Pancreas (tissue), 10 donors: Measurements from ENCODE around the gene OR2V1. TPM values are rescaled to one million over a fixed set of nuclear protein-coding genes. Genes with fewer than 3 reads are reported as not detected.
"Not testable (repeated sequence)": the region's sequence is repeated elsewhere in the genome, so short reads cannot be mapped to it uniquely, and the experiment has no call there.

Experiments used
- ATAC-seq, 4 donors: fragments of 200-7000 bp; cut with Tn5 transposase; one replicate each; pipeline versions ENCODE4 v1.8.0 to v1.9.1; 2020; ENCODE audit warnings: mild to moderate bottlenecking in 4 of 4, moderate library complexity in 4 of 4
- DNase-seq, 6 donors: peaks; one replicate each; pipeline ENCODE4 v3.0.0-alpha.2; 2020
- FAIRE-seq: peaks from 2 replicates; lab custom pipeline; 2012; peaks lifted over from hg19 to GRCh38; lab: Jason Lieb, UNC
- H3K27ac ChIP-seq, 4 donors: fragments of 200-600 bp; sonication (generic); 1 replicate in 3 of 4; 2 replicates in 1 of 4; pipeline versions ENCODE4 v1.5.0 to v1.8.0; 2020
- H3K27me3 ChIP-seq, 4 donors: fragments of 200-600 bp; one replicate each; pipeline ENCODE4 v1.8.0; 2021
- H3K36me3 ChIP-seq, 3 donors: fragments of 200-600 bp; sonication (generic) in 1 of 3; one replicate each; pipeline versions ENCODE4 v1.5.0 to v1.8.0; 2020 to 2021
- H3K4me1 ChIP-seq, 3 donors: fragments of 200-600 bp; one replicate each; pipeline ENCODE4 v1.8.0; 2021
- H3K4me3 ChIP-seq, 4 donors: fragments of 200-600 bp; sonication (generic) in 2 of 4; one replicate each; pipeline versions ENCODE4 v1.5.0 to v1.8.0; 2020 to 2021
- H3K9me3 ChIP-seq, 4 donors: fragments of 200-600 bp; one replicate each; pipeline ENCODE4 v1.8.0; 2021
- CTCF ChIP-seq, 4 donors: fragments of 200-600 bp; sonication (generic) in 3 of 4; IDR thresholded peaks; one replicate each; pipeline versions ENCODE4 v1.5.0 to v1.8.0; 2021; ENCODE audit warnings: antibody characterized with exemption in 4 of 4
- WGBS, 2 donors: extraction: QIAGEN DNeasy Blood & Tissue Kit; methylation state at CpG; one replicate each; pipeline ENCODE4 v1.1.7; 2013; 5-methylcytosine and 5-hydroxymethylcytosine counted together
- intact Hi-C, 3 donors: fragments of 100-400 bp; cut with DNase I; formaldehyde crosslinking; loops; one replicate each; pipeline versions ENCODE4 v1.11.1 to v1.14.2; 2022
- polyA plus RNA-seq, 2 donors: library from polyadenylated mRNA; stranded (reverse); fragments of 200-250 nt; gene quantifications; one replicate each; pipeline ENCODE4 v1.2.3, GENCODE V29; 2013
- total RNA-seq, 6 donors: library from RNA; stranded (reverse); fragmentation: NEBNext Ultra II Directional in 4 of 6; extraction: Animal tissue kit (Norgen Biotek cat#: 25700) in 4 of 6; gene quantifications; one replicate each; pipeline versions ENCODE4 v1.2.1 to v1.2.4, GENCODE V29; 2021 to 2023
- donor health status: healthy with polysubstance abuse.
- donor health status: DM: no; HTN: no; CAD: no; lungs with moderate emphysema.
- donor health status: DM: no; HTN: no; CAD: no.
- donor health status: control.
- donor health status: control.
- donor health status: Bipolar disorder and iron deficiency.
- donor health status: DM: yes; HTN: yes; CAD: no.
- donor health status: DM: no; HTN: no; CAD: no.
- donor health status: DM: no; HTN: no; CAD: no.
- donor health status: DM: yes; HTN: yes; CAD: no.

Gene OR2V1
- total RNA-seq, result not detected
- polyA plus RNA-seq, result not detected

- 61 to 67% methylated on average over 14 of the region's 14 CpGs for WGBS, 2 donors
- H3K4me3 ChIP-seq, result no peak within 1 kb of the TSS
- intact Hi-C loops, result no loop called here
- ATAC-seq (no peak), FAIRE-seq (no peak), DNase-seq (no peak)
- H3K4me1 ChIP-seq, result no peaks in the 10 kb centered on the region
- no peaks in the 10 kb centered on the region for H3K9me3 ChIP-seq
- TF ChIP-seq CTCF (IDR thresholded peaks at IDR 0.05), result no peak
- no peak within 1 kb of the TSS for H3K27ac ChIP-seq
- no peaks in the 10 kb centered on the region for H3K36me3 ChIP-seq
- H3K27me3 ChIP-seq, result no peaks in the 10 kb centered on the region
Observed at GRCh38 chr5:181130832-181131496, at the start of gene OR2V1. Gene OR2V1 (minus strand): TSS chr5:181131169. CDS start chr5:181125304, 5,865 bp downstream.

DNA sequence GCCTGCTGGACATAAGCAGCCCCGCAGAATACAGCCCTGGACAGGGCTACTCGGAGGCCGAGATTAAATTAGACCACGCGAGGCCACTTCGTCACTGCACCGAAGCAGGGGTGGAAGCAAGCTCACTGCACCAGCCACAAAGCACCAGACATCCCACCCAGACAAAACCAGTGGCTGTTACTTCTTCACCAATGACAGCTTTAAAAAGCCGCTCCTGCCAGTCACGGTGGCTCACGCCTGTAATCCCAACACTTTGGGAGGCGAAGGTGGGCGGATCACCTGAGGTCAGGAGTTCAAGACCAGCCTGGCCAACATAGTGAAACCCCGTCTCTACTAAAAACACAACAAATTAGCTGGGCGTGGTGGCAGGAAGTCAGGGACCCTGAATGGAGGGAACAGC, 46.6 kb upstream of the OR2V1 start:
- H3K27me3 ChIP-seq, result peaks cover 0 to 18% (median 2%) of the 10 kb centered on the region in 4 donors
- H3K4me3 ChIP-seq, intact Hi-C loops, H3K27ac ChIP-seq, H3K4me1 ChIP-seq, H3K9me3 ChIP-seq, ATAC-seq, H3K36me3 ChIP-seq, FAIRE-seq, DNase-seq: not testable (repeated sequence)
- 66 to 72% methylated on average over 14 of the region's 14 CpGs for WGBS, 2 donors

- DNase-seq, result no peak
- H3K27me3 ChIP-seq, result peaks cover 4 to 29% (median 7%) of the 10 kb centered on the region in 4 donors
- no peaks in the 10 kb centered on the region for H3K9me3 ChIP-seq
- no peak for ATAC-seq
- no peaks in the 10 kb centered on the region for H3K4me1 ChIP-seq
- FAIRE-seq, result no peak
- H3K4me3 ChIP-seq, result no peak overlapping the region
- H3K36me3 ChIP-seq, result no peaks in the 10 kb centered on the region
- intact Hi-C loops, result no loop called here
- WGBS, 2 donors, result 44 to 72% methylated on average over 3 of the region's 3 CpGs
- no peak for TF ChIP-seq CTCF (IDR thresholded peaks at IDR 0.05)
- no peak overlapping the region for H3K27ac ChIP-seq
Observed at GRCh38 chr5:181176254-181176952, 45.4 kb upstream of the OR2V1 start.

DNA sequence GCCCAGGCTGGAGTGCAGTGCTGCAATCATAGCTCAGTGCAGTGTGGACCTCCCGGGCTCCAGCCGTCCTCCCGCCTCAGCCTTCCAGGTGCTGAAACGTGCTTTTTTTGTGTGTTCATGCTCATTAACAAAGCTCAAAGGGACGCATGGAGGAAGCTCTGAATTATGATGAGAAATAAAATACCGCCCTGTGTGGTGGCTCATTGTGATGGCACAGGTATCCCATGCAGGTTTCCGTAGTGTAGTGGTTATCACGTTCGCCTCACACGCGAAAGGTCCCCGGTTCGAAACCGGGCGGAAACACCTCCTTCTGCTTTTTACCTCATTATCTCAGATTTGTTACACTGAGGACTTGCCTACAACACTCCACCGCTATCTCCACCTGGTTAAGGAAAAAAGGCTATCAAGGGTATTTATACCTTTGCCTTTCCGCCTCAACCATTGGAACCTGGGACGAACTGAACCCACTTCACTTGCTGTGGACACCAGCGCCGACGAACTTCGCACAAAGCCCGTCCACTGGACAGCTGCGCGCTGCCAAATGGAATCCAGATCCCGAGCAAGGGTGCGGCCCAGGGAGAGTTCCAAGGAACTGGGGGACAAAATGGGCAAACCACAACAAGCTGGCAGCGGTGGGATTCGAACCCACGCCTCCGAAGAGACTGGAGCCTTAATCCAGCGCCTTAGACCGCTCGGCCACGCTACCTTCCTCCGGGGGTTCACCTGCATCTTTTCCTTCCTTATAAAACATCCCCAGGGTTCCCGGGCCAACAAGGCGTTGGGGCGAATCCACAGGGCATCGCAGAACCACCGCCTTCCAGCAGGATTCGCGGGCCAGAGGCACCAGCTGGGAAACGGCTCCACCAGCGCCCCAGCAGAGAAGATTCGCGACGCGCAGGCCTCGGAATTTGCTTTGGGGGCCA, 42.7 kb upstream of the OR2V1 start:
- Histone ChIP-seq H3K4me1 (no peaks in the 10 kb centered on the region), H3K27ac (no peak overlapping the region), H3K9me3 (no peaks in the 10 kb centered on the region), H3K27me3 (peaks cover 8 to 47% (median 12%) of the 10 kb centered on the region in 4 donors), H3K4me3 (no peak overlapping the region), H3K36me3 (no peaks in the 10 kb centered on the region)
- DNase-seq (no peak), FAIRE-seq (no peak), ATAC-seq (peak in 3 of 4 donors; percentile 41 to 59 (median 57))
- WGBS, 2 donors, result 6% methylated on average over 50 of the region's 50 CpGs
- TF ChIP-seq CTCF (IDR thresholded peaks at IDR 0.05), result no peak
- intact Hi-C loops, result no loop called here

DNA sequence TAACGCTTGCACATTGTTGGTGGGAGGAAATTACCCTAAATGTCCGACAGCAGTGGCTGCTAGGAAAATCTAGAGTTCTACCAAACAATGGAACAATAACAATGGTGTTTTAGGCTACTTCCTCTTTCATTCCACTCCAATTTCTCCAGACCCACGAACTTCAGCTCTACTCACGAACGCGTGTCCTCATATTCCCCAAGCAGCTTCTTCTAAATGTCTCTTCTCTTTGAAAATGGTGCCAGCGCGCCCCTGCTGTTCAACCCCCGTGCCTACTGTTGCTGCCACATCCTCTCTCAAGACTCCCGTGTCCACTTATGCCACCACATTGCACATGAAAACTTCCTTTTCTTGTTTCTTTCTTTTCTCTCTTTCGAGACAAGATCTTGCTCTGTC, 42.1 kb upstream of the OR2V1 start:
- 14 to 17% methylated on average over 11 of the region's 11 CpGs for WGBS, 2 donors
- ATAC-seq, result peak in 2 of 4 donors; percentile 32 to 48
- DNase-seq, result peak in 1 of 6 donors; percentile 46
- no peak for FAIRE-seq
- Histone ChIP-seq H3K4me3 (no peak overlapping the region), H3K9me3 (no peaks in the 10 kb centered on the region), H3K4me1 (peaks cover 0 to 3% (median 0%) of the 10 kb centered on the region in 3 donors), H3K36me3 (no peaks in the 10 kb centered on the region), H3K27ac (no peak overlapping the region), H3K27me3 (peaks cover 8 to 47% (median 14%) of the 10 kb centered on the region in 4 donors)
- intact Hi-C loops, result no loop called here
- no peak for TF ChIP-seq CTCF (IDR thresholded peaks at IDR 0.05)
